HAP-1 (cell line): ENCODE measurements around the gene COL11A2.
"Not testable (repeated sequence)": the region's sequence is repeated elsewhere in the genome, so short reads cannot be mapped to it uniquely, and the experiment has no call there.

Source experiments
- DNase-seq, 2 experiments: peaks; one replicate each; pipeline ENCODE4 v3.0.0-alpha.2; 2016 to 2020; ENCODE audit warnings: low spot score in 2 of 2
- H3K27me3 ChIP-seq: fragments of 250-450 bp; sonication (Bioruptor Pico); 2 replicates; pipeline ENCODE4 v1.5.1; 2020; ENCODE audit warnings: low read depth, mild to moderate bottlenecking, moderate library complexity
- H3K36me3 ChIP-seq: fragments of 250-450 bp; sonication (Bioruptor Pico); replicated peaks from 2 replicates; pipeline ENCODE4 v1.5.1; 2020; ENCODE audit warnings: mild to moderate bottlenecking
- H3K4me1 ChIP-seq: fragments of 250-450 bp; sonication (Bioruptor Pico); 2 replicates; pipeline ENCODE4 v1.5.1; 2020; ENCODE audit warnings: mild to moderate bottlenecking
- H3K4me3 ChIP-seq: fragments of 250-450 bp; sonication (Bioruptor Pico); 2 replicates; pipeline ENCODE4 v1.5.1; 2020; ENCODE audit warnings: mild to moderate bottlenecking, moderate library complexity
- H3K9me3 ChIP-seq: fragments of 250-450 bp; sonication (Bioruptor Pico); 2 replicates; pipeline ENCODE4 v1.5.1; 2020; ENCODE audit warnings: mild to moderate bottlenecking, moderate library complexity
- in situ Hi-C: fragments of 300-500 bp; cut with MboI; formaldehyde crosslinking; loops from 3 replicates; pipeline ENCODE4 v1.14.3; 2020; ENCODE audit warnings: low sequenced_read_pairs, inconsistent platforms, mixed read lengths

COL11A2 gene

DNA sequence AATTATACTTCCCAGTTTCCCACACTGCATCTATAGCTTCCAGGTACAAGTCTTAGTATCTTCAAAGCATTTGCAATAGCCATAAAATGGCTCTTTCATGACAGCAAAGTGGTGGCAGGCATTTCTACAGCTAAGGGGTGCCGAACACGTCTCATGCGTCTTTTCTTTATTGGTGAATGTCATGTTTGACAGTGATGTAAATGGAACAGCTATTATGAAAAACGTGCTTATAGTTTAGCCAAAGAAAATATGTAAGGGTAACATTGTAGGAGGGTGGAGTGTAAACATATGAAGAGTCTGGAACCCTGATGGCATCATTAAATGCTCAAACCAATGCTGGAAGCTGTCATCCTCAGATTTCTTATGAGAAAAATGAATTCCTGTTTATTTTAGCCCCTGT, 37.9 kb downstream of the COL11A2 start:
- Histone ChIP-seq H3K9me3 (no peaks in the 10 kb centered on the region; the same call in none of the 2 replicates), H3K36me3 (no peaks in the 10 kb centered on the region), H3K4me3 (no peak overlapping the region), H3K4me1 (no peaks in the 10 kb centered on the region), H3K27me3 (peaks cover 8% of the 10 kb centered on the region)
- no peak for DNase-seq
- in situ Hi-C loops, result no loop called here

GRCh38 chr6:33151050-33151449, 41.2 kb downstream of the COL11A2 start:
- Histone ChIP-seq H3K4me3 (no peak overlapping the region), H3K4me1 (no peaks in the 10 kb centered on the region), H3K36me3 (no peaks in the 10 kb centered on the region), H3K9me3 (no peaks in the 10 kb centered on the region; the same call in none of the 2 replicates), H3K27me3 (peaks cover 13% of the 10 kb centered on the region)
- in situ Hi-C loops, result no loop called here
- DNase-seq, result no peak

GRCh38 chr6:33150560-33150959, 41.7 kb downstream of the COL11A2 start:
- in situ Hi-C loops, DNase-seq, H3K4me3 ChIP-seq, H3K9me3 ChIP-seq, H3K36me3 ChIP-seq, H3K4me1 ChIP-seq: not testable (repeated sequence)
- H3K27me3 ChIP-seq, result peaks cover 13% of the 10 kb centered on the region

DNA sequence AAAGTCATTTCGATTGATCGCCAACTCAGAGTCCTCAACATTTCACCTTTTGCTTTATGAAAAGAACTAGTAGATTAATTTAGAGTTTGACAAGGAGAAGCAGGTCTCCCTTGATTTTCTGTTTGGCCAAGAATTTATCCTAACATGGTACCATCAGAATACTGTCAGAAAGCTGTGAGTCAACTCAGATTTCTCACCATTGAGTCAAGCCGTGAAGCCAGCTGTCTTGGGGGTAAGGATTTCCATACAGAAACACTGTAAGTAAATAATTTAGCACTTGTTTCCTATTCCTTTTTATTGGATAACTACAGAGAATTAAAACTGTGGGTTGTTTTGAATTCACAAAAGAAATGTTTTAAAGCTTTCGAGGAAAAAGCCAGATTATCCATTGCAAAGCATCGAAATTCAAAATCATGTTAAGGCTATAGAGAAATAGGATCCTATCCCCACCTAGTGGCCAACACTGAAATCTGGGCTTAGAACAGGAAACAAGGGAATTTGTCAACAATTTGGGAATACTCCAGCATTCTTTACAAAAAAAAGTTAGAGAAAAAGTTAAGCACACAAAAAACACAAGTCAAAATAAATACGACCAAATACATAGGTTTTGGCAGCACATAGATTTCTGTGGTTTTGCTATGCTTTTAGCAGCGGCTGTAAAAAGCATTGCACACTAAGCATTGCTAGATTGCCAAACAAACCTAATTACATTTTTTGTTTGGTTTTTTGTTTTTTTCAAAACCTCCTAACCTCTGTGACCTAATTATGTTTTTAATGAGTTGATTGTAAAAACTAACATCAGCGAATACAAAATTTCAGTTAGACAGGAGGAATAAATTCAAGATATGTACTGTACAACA, 44.2 kb downstream of the COL11A2 start:
- in situ Hi-C loops, result no loop called here
- peak; percentile 36 to 38 for DNase-seq
- Histone ChIP-seq H3K9me3 (no peaks in the 10 kb centered on the region; the same call in none of the 2 replicates), H3K4me3 (no peak overlapping the region), H3K27me3 (peaks cover 9% of the 10 kb centered on the region), H3K4me1 (no peaks in the 10 kb centered on the region), H3K36me3 (no peaks in the 10 kb centered on the region)

- H3K27me3 ChIP-seq, result peaks cover 19% of the 10 kb centered on the region
- no peaks in the 10 kb centered on the region for H3K9me3 ChIP-seq
- H3K4me1 ChIP-seq, result no peaks in the 10 kb centered on the region
- in situ Hi-C loops, result no loop called here
- H3K4me3 ChIP-seq, result no peak overlapping the region
- no peaks in the 10 kb centered on the region for H3K36me3 ChIP-seq
- DNase-seq, result no peak
Observed at GRCh38 chr6:33144373-33144772, 47.9 kb downstream of the COL11A2 start.

DNA sequence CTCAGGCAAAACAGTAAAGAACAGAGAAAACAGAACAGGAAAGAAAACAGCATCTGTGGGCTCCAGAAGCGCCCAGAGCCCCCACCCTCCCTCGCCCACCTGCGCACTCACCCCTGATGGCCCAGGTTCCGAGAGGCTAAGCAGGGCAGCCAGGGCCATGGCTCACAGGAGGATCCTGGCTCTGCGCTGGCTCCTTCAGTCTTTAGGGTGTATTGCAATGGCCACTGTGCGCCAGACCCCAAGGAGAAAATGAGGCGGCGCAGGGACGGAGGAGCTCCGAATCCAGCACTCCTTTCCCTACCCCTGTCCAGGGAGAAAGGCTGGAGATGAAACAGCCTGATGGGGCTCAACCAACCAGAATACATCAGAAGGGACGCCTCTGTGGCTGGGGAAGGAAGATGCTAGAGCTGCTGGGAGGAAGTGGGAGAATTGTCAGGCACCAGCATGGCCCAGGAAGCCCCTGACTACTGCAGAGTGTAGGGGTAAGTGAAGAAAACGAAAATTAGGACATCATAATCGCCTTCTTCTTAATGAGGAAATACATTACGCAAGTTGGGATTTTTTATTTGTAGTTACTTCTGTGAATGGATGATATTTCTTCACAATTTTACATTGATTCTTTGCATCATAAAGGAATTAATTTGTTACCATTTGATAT, 49.0 kb downstream of the COL11A2 start:
- DNase-seq, result no peak
- Histone ChIP-seq H3K9me3 (no peaks in the 10 kb centered on the region), H3K4me3 (no peak overlapping the region), H3K27me3 (peaks cover 14% of the 10 kb centered on the region), H3K4me1 (no peaks in the 10 kb centered on the region), H3K36me3 (no peaks in the 10 kb centered on the region)
- in situ Hi-C loops, result no loop called here

- H3K9me3 ChIP-seq, result no peaks in the 10 kb centered on the region
- no peaks in the 10 kb centered on the region for H3K36me3 ChIP-seq
- H3K27me3 ChIP-seq, result peaks cover 14% of the 10 kb centered on the region
- in situ Hi-C loops, result no loop called here
- DNase-seq, result no peak
- no peak overlapping the region for H3K4me3 ChIP-seq
- H3K4me1 ChIP-seq, result no peaks in the 10 kb centered on the region
Observed at GRCh38 chr6:33142501-33143070, 49.7 kb downstream of the COL11A2 start.

- H3K4me3 ChIP-seq, result no peak overlapping the region
- no peak for DNase-seq
- in situ Hi-C loops, result no loop called here
Observed at GRCh38 chr6:33140556-33140955, 51.7 kb downstream of the COL11A2 start.

GRCh38 chr6:33139596-33140206, 52.6 kb downstream of the COL11A2 start:
- Histone ChIP-seq H3K36me3 (no peaks in the 10 kb centered on the region), H3K4me1 (no peaks in the 10 kb centered on the region), H3K4me3 (no peak overlapping the region), H3K27me3 (peaks cover 14% of the 10 kb centered on the region), H3K9me3 (no peaks in the 10 kb centered on the region)
- in situ Hi-C loops, result no loop called here
- DNase-seq, result no peak

More at GRCh38 chr6:33140556-33140955, 51.7 kb downstream of the COL11A2 start:
- no peaks in the 10 kb centered on the region for H3K36me3 ChIP-seq
- H3K4me1 ChIP-seq, result no peaks in the 10 kb centered on the region
- peaks cover 14% of the 10 kb centered on the region for H3K27me3 ChIP-seq
- no peaks in the 10 kb centered on the region for H3K9me3 ChIP-seq

GRCh38 chr6:33136310-33136900, 55.9 kb downstream of the COL11A2 start:
- H3K4me3 ChIP-seq, result no peak overlapping the region
- in situ Hi-C loops, result no loop called here

DNA sequence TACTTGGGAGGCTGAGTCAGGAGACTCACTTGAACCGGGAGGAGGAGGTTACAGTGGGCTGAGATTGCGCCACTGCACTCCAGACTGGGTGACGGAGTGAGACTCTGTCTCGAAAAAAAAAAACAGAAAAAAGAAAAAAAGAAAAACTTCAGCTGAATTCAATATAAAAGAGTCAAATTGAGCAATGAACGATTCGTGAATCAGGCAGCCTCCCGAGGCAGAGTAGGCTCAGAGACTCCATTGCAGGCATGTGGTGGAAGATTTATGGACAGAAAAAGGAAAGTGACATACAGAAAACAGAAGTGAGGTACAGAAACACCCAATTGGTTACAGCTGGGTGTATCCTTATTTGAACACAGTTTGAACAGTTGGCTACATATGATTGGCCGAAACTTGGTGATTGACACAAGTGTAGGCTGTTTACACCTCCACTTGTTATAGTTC, 60.2 kb downstream of the COL11A2 start:
- Histone ChIP-seq H3K4me1 (no peaks in the 10 kb centered on the region), H3K9me3 (no peaks in the 10 kb centered on the region), H3K27me3 (peaks cover 3% of the 10 kb centered on the region; the same call in 1 of the 2 replicates), H3K4me3 (no peak overlapping the region), H3K36me3 (no peaks in the 10 kb centered on the region)
- DNase-seq, result no peak
- in situ Hi-C loops, result no loop called here

More at GRCh38 chr6:33136310-33136900, 55.9 kb downstream of the COL11A2 start:
- peaks cover 9% of the 10 kb centered on the region for H3K27me3 ChIP-seq
- no peaks in the 10 kb centered on the region for H3K36me3 ChIP-seq
- no peaks in the 10 kb centered on the region for H3K9me3 ChIP-seq
- DNase-seq, result no peak
- no peaks in the 10 kb centered on the region for H3K4me1 ChIP-seq

GRCh38 chr6:33128318-33128717, 63.9 kb downstream of the COL11A2 start:
- Histone ChIP-seq H3K36me3 (no peaks in the 10 kb centered on the region), H3K9me3 (peaks cover 4% of the 10 kb centered on the region; the same call in 1 of the 2 replicates), H3K4me1 (peaks cover 5% of the 10 kb centered on the region), H3K27me3 (peaks cover 3% of the 10 kb centered on the region; the same call in 1 of the 2 replicates), H3K4me3 (no peak overlapping the region)
- no peak for DNase-seq
- in situ Hi-C loops, result no loop called here

DNA sequence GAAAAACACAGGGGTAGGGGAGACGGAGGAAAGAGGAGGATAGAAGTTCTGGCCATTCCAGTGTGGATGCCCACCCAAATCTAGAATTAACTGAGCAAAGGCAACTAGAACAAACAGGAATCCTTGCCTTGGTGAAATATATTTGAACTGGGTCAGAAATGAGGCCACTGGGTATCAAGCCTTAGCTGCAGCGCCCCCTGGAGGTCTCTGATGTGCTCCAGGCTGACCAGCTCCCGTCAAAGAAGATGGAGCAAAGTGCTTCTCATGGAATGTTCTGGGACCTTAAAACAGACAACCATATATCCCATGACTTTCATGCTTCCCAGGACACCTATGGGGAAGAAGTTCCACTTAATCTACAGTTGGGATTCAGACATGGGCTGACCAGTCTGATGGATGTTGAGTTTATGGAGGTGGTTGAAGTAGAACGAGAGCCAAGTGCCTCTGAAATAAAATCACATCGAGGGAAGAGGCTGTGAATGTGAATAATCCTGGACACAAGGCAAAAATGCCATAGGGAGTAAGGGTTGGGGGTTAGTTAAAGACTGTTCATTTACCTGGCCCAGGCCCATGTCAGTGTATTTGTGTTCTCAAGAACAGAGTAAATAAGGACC, 66.1 kb downstream of the COL11A2 start:
- H3K9me3 ChIP-seq, result peaks cover 4% of the 10 kb centered on the region; the same call in 1 of the 2 replicates
- H3K4me3 ChIP-seq, result no peak overlapping the region
- peak in 1 of 2 experiments; percentile 81 for DNase-seq
- peaks cover 5% of the 10 kb centered on the region for H3K4me1 ChIP-seq
- H3K36me3 ChIP-seq, result no peaks in the 10 kb centered on the region
- H3K27me3 ChIP-seq, result peaks cover 6% of the 10 kb centered on the region; the same call in 1 of the 2 replicates
- in situ Hi-C loops, result no loop called here
